GM19452 (cell line): ENCODE data around the gene EID2B.

Source experiments
- ATAC-seq: cut with Tn5 transposase; IDR thresholded peaks from one replicate; pipeline ENCODE4 v1.9.1; 2021; ENCODE audit not compliant: unreplicated experiment

EID2B gene

GRCh38 chr19:39499932-39500331, 32.7 kb downstream of the EID2B start:
- ATAC-seq, result no peak

- no peak for ATAC-seq
Measured at GRCh38 chr19:39498798-39499642, 33.6 kb downstream of the EID2B start, which contains the start of gene DLL3. TSS of gene DLL3 (plus strand) at chr19:39498947. CDS start at chr19:39498975, 28 bp downstream.

DNA sequence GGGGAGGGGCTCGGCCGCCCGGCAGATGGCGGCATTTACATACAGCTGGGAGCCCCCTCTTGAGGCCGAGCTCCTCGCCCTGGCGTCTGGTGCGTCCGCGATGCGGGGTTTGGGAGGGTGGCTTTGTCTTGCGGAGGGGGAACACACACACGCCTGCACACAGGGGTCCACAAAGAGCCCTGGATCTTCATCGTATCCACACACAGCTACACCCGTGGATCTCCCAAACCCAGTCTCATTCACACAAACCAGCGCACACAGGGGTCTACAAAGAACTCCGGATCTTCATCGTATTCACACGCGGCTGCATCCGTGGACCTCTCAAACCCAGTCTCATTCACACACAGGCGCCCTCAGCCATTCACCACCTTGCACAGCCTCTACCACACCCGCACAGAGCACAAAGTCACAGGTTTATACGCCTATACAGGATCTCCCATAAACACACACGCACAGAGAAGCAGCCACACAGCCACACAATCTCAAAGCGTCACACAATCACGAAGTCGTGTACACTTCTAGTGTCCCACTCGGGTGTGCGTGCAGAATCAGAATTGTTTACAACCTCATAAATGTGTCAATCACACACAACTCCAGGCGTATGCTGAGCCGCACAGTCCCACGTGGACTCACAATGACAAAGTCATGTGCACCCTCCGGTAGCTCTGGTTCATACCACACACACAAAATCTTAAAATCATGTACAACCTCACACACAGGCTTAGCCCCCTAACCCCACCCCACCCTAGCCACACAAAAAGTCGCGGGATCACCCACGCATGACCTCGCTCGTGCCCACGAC, 34.5 kb downstream of the EID2B start:
- ATAC-seq, result no peak

- ATAC-seq, result no peak
Measured at GRCh38 chr19:39497701-39497995, 35.0 kb downstream of the EID2B start.

- no peak for ATAC-seq
Measured at GRCh38 chr19:39496063-39496462, 36.6 kb downstream of the EID2B start.

DNA sequence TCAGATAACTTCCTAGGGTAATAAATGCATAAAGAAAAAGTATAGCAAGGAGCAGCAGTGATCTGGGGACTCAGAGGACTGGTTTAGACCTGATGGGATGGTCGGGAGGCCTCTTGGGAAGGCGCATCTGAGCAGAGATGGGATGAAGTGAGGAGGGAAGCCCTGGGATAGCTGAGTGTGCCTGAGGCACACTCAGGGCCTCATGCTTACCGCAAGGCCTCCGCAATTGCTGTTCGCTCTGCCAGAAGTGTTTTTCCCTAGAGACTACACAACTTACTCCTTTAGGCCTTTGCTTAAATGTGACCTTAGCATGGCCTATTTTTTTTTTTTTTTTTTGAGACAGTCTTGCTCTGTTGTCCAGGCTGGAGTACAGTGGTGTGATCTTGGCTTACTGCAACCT, 38.0 kb downstream of the EID2B start:
- ATAC-seq, result no peak

- no peak for ATAC-seq
Measured at GRCh38 chr19:39492788-39493187, 39.9 kb downstream of the EID2B start.

GRCh38 chr19:39492225-39492624, 40.4 kb downstream of the EID2B start:
- ATAC-seq, result no peak

DNA sequence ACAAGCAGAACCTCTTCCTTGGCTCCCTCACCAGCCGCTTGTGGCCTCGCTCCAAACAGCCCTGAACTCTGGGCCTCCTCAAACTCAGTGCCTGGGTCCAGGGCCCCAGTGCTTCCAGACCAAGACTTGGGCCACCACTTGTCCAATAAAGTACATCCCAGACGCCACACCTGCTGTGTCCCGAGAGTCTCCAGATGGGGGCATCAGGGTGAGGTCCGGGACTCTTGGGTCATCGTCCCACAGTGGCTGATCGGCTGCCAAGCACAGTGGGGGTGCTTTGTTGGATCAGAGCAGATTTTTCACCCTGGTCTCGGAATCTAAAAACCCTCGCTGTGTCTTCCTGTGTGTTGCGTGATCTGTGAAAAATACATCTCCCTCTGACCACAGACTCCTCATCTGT, 42.9 kb downstream of the EID2B start:
- ATAC-seq, result no peak

GRCh38 chr19:39483141-39483540, 49.5 kb downstream of the EID2B start:
- ATAC-seq, result no peak

DNA sequence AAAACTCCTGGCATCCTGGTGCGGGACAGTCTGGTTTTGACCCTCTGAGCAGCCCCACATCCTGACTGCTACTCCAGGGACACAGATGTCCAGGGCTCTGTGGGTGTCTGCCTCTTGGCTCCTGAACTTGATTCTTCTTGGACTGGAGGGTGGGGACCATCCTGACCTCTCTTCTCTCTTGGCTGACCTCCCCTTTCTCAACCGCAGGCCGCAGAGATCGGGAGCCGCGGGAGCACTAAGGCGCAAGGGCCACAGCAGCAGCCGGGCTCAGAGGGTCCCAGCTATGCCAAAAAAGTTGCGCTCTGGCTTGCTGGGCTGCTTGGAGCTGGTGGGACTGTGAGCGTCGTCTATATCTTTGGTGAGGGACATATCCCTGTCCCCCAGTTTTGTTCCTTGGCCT, 51.0 kb downstream of the EID2B start:
- no peak for ATAC-seq

- no peak for ATAC-seq
Measured at GRCh38 chr19:39481229-39481545, 51.5 kb downstream of the EID2B start.
